Measurements from ENCODE around the gene B3GNT9.

The B3GNT9 gene

DNA sequence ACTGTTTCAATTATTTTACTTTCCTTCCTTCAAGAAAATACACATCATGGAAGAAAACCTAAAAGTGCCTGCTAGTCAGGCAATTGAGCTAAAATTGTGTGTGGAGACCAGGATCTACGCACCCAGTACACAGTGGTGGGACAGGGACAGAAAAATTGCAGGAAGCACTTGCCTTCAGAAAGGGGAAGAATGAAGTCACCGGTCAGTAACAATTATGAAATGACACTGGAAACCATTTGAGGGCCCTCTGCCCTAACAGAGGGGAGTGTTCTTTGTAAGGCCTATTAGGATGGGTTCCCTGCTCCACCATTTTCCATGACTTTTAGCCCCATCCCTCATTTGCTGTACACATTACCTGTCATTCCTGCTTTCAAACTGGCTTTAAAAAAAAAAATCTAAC, 45.6 kb downstream of the B3GNT9 start:
- no peaks in the 10 kb centered on the region for H3K9me3 ChIP-seq
- peak overlapping the region; percentile 23 to 32 for H3K4me3 ChIP-seq (ENCODE audit: low read depth in 1 of 2, low read length in 1 of 2)
- H3K36me3 ChIP-seq, result peaks cover 9% of the 10 kb centered on the region
- H3K27me3 ChIP-seq, result no peaks in the 10 kb centered on the region
- TF ChIP-seq, protein P1, sequence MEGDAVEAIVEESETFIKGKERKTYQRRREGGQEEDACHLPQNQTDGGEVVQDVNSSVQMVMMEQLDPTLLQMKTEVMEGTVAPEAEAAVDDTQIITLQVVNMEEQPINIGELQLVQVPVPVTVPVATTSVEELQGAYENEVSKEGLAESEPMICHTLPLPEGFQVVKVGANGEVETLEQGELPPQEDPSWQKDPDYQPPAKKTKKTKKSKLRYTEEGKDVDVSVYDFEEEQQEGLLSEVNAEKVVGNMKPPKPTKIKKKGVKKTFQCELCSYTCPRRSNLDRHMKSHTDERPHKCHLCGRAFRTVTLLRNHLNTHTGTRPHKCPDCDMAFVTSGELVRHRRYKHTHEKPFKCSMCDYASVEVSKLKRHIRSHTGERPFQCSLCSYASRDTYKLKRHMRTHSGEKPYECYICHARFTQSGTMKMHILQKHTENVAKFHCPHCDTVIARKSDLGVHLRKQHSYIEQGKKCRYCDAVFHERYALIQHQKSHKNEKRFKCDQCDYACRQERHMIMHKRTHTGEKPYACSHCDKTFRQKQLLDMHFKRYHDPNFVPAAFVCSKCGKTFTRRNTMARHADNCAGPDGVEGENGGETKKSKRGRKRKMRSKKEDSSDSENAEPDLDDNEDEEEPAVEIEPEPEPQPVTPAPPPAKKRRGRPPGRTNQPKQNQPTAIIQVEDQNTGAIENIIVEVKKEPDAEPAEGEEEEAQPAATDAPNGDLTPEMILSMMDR (IDR thresholded peaks at IDR 0.05), result no peak
- peak overlapping the region; percentile 77 for H3K27ac ChIP-seq
- peaks cover 35% of the 10 kb centered on the region in 2 experiments for H3K4me1 ChIP-seq (ENCODE audit: control insufficient read depth in 1 of 2, insufficient read depth in 1 of 2, low read depth in 1 of 2, low read length in 1 of 2)

DNA sequence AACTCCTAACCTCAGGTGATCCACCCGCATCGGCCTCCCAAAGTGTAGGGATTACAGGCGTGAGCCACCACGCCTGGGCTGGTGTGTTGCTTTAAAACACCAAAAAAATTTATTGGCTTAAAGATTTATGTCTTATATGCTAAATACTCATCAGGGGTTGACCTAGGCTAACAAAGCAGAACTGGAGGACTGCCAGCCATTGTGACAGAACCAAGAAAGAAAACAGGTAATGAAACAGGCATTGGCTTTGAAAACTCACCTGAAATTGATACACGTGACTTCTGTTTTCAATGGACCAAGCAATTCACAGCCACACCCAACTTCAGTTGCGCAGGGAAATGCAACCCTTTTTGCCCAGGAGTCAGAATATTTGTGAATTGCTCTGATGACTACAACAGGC, 46.0 kb downstream of the B3GNT9 start:
- peaks cover 32 to 33% of the 10 kb centered on the region in 2 experiments for H3K4me1 ChIP-seq (ENCODE audit: control insufficient read depth in 1 of 2, insufficient read depth in 1 of 2, low read depth in 1 of 2, low read length in 1 of 2)
- H3K9me3 ChIP-seq, result no peaks in the 10 kb centered on the region
- H3K27me3 ChIP-seq, result no peaks in the 10 kb centered on the region
- TF ChIP-seq, protein P1 (IDR thresholded peaks at IDR 0.05), result no peak
- peak overlapping the region; percentile 23 to 32 for H3K4me3 ChIP-seq (ENCODE audit: low read depth in 1 of 2, low read length in 1 of 2)
- H3K27ac ChIP-seq, result peak overlapping the region; percentile 77
- H3K36me3 ChIP-seq, result peaks cover 13% of the 10 kb centered on the region

- no peaks in the 10 kb centered on the region for H3K27me3 ChIP-seq
- peaks cover 25 to 26% of the 10 kb centered on the region in 2 experiments for H3K4me1 ChIP-seq (ENCODE audit: control insufficient read depth in 1 of 2, insufficient read depth in 1 of 2, low read depth in 1 of 2, low read length in 1 of 2)
- TF ChIP-seq, protein P1 (IDR thresholded peaks at IDR 0.05), result no peak
- H3K4me3 ChIP-seq (ENCODE audit: low read depth in 1 of 2, low read length in 1 of 2), result no peak overlapping the region
- peak overlapping the region; percentile 77 for H3K27ac ChIP-seq
- H3K9me3 ChIP-seq, result no peaks in the 10 kb centered on the region
- H3K36me3 ChIP-seq, result peaks cover 18% of the 10 kb centered on the region
Measured at GRCh38 chr16:67104061-67104460, 46.7 kb downstream of the B3GNT9 start.

GRCh38 chr16:67101311-67102082, 49.3 kb downstream of the B3GNT9 start:
- Histone ChIP-seq H3K27me3 (no peaks in the 10 kb centered on the region), H3K9me3 (no peaks in the 10 kb centered on the region), H3K36me3 (peaks cover 21% of the 10 kb centered on the region), H3K4me3 (ENCODE audit: low read depth in 1 of 2, low read length in 1 of 2) (no peak overlapping the region), H3K4me1 (ENCODE audit: control insufficient read depth in 1 of 2, insufficient read depth in 1 of 2, low read depth in 1 of 2, low read length in 1 of 2) (peaks cover 23% of the 10 kb centered on the region in 2 experiments), H3K27ac (no peak overlapping the region)
- TF ChIP-seq, protein P1 (IDR thresholded peaks at IDR 0.05), result no peak

GRCh38 chr16:67100569-67101310, 50.1 kb downstream of the B3GNT9 start:
- no peaks in the 10 kb centered on the region for H3K27me3 ChIP-seq
- peaks cover 15% of the 10 kb centered on the region in 2 experiments for H3K4me1 ChIP-seq (ENCODE audit: control insufficient read depth in 1 of 2, insufficient read depth in 1 of 2, low read depth in 1 of 2, low read length in 1 of 2)
- no peaks in the 10 kb centered on the region for H3K9me3 ChIP-seq
- no peak overlapping the region for H3K27ac ChIP-seq
- H3K4me3 ChIP-seq (ENCODE audit: low read depth in 1 of 2, low read length in 1 of 2), result no peak overlapping the region
- TF ChIP-seq, protein P1 (IDR thresholded peaks at IDR 0.05), result no peak
- peaks cover 21% of the 10 kb centered on the region for H3K36me3 ChIP-seq

All from neutrophil (primary cell).